T-helper 1 cell treated with Interleukin-12 subunit alpha and Interleukin-12 subunit beta and Interleukin-4 antibody, amounts not matched to agents 30 μg/mL and 1 μg/mL, for 36 hours (primary cell): ENCODE results near the gene PRAC1.
A peak's percentile ranks its signal among the peaks of the same experiment; 100 is the strongest.

Source experiments
- H3K27ac Mint-ChIP-seq: one replicate; pipeline ENCODE4 v1.8.0; 2021; ENCODE audit warnings: mild to moderate bottlenecking, mixed read lengths
- H3K27me3 Mint-ChIP-seq: one replicate; pipeline ENCODE4 v1.8.0; 2021; ENCODE audit warnings: low read depth, mixed read lengths
- H3K36me3 Mint-ChIP-seq: one replicate; pipeline ENCODE4 v1.8.0; 2021; ENCODE audit warnings: low read depth, mixed read lengths
- H3K4me1 Mint-ChIP-seq: one replicate; pipeline ENCODE4 v1.8.0; 2021; ENCODE audit warnings: low read depth, mixed read lengths
- H3K4me3 Mint-ChIP-seq: one replicate; pipeline ENCODE4 v1.8.0; 2021; ENCODE audit warnings: mild to moderate bottlenecking, moderate library complexity, mixed read lengths
- H3K9me3 Mint-ChIP-seq: one replicate; pipeline ENCODE4 v1.8.0; 2021; ENCODE audit warnings: mixed read lengths

Gene PRAC1

DNA sequence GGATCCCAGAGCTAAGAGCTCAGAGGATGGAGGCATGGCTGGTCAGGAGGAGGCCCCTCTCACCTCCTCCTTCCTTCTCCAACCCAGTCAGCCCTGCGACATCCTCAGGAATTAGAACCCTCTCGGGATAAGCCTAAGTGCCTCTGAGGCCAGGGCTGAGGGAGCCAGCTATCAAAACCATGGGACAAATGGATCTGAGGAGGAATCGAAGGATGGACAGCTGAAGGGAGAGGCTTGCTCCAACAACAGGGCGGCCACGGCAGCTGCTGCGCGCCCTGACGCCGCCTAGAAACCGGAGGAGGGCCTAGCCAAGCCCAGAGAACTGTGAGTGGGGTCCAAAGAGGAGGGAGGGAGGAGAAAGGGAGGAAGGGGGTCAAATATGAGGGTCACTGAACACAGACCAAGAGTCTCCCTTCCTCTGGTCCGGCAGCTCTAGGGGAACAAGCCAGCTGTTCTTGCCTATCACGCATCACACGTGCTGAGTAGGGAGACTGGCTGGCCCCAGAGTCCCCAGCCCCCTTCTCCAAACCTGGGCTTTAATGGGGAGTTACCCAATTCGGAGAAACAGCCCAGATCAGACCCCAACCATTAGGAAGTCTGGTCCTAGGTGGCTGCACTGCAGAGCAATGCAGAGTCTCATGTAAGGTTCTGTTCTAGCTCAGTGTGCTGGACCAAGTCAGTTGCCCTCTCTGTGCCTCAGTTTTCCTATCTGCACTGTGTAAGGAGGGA, 12.2 kb upstream of the PRAC1 start:
- Mint-ChIP-seq H3K4me1 (peaks cover 12% of the 10 kb centered on the region), H3K36me3 (peaks cover 2% of the 10 kb centered on the region), H3K27me3 (peaks cover 98% of the 10 kb centered on the region), H3K27ac (no peak overlapping the region), H3K4me3 (no peak overlapping the region), H3K9me3 (no peaks in the 10 kb centered on the region)

DNA sequence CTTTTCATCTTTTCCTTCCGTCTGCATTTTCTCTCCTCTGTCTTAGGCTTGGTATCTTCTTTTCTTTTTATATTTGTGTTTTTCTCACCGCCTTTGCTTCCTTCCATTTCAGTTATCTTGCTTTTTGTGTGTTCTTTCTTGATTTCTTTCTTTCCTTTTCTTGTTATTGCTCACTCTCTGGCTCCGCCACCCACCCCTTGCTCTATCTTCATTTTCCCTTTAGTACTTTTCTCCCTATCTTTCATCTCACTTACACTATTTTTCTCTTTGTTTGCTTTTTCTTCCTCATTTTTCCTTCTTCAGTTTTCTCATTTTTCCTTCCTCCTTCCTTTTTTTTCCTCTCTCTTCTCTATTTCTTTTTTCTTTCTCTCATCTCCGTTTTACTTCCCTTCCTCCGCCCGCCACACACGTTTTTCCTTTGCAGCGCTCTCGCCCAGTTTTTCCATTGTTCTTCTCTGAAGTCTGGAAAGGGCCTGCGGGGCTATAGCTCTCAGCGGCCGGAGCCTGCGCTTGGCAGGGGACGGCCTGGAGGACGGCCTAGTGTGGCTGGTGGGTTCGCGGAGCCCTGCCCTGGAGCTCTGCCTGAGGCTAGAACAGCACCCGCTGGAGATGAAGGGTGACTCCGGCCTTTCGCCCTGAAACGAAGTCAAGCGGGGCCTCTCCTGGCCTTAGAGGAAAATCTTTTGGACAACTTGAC, 11.5 kb upstream of the PRAC1 start:
- Mint-ChIP-seq H3K27me3 (peaks cover 98% of the 10 kb centered on the region), H3K36me3 (peaks cover 2% of the 10 kb centered on the region), H3K4me3 (peak overlapping the region; percentile 16), H3K9me3 (no peaks in the 10 kb centered on the region), H3K27ac (no peak overlapping the region), H3K4me1 (peaks cover 9% of the 10 kb centered on the region)

DNA sequence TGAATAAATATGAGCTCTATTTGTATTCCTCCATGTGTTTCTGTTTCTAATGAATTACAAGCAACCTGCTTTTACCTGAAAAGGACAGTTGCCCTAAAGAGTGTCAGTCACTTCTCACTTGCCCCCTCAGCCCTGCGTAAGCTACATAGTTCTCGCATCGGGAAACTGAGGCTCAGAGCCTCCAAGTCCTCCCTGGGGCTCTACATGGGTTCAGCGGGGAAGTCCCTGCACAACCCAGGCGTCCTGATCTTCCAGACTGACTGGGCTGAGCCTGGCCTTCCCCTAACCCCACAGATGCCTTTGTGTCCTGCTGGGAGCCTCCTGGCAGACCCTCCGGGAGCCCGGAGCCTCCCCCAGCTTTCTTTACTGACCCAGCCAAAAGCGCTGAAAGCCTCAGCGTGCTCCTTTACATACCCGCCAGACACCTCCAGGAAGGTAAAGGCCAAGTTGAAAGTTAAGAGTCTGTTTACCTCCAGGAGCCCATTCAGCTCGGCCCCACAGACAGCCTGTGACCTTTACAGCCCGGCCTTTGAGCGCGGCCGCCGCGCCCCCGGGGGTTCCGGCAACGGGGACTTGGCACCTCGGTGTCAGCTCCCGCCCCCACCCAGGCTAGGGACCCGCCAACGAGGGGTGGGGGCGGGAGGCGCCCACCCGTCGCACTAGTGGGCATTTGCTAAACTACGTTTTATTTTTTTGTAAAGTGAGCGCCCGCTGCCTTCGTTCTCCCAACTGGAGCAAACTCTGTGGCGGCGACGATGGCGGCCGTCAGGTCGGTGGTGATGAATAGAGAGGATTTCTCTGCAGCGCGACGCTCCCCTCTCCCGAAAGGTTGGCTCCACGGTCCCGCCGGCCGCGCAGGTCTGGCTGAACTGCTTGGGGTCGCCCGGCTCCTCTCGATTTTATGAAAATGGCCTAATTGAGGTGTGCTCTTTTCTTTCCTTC, 10.6 kb upstream of the PRAC1 start:
- Mint-ChIP-seq H3K9me3 (no peaks in the 10 kb centered on the region), H3K4me1 (peaks cover 10% of the 10 kb centered on the region), H3K36me3 (peaks cover 2% of the 10 kb centered on the region), H3K4me3 (peak overlapping the region; percentile 16), H3K27me3 (peaks cover 98% of the 10 kb centered on the region), H3K27ac (no peak overlapping the region)

DNA sequence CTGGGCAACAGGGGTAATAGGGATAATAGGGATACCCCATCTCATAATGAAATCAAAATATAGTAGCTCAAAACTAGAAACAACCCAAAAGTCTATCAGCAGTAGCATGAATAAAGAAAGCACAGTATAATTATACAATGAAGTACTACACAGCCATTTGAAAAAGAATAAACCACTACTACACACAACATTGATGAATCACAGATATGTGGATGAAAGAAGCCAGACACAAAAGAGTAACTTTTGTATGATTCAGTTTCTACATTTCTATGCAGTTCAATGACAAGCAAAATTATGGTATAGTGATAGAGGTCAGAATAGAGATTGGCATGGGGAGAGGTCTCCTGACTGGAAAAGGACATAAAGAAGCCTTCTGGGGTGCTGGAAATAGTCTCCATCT, 9.0 kb upstream of the PRAC1 start:
- H3K9me3 Mint-ChIP-seq = no peaks in the 10 kb centered on the region
- peaks cover 98% of the 10 kb centered on the region for H3K27me3 Mint-ChIP-seq
- peaks cover 2% of the 10 kb centered on the region for H3K36me3 Mint-ChIP-seq
- peaks cover 10% of the 10 kb centered on the region for H3K4me1 Mint-ChIP-seq
- no peak overlapping the region for H3K27ac Mint-ChIP-seq
- H3K4me3 Mint-ChIP-seq = no peak overlapping the region

DNA sequence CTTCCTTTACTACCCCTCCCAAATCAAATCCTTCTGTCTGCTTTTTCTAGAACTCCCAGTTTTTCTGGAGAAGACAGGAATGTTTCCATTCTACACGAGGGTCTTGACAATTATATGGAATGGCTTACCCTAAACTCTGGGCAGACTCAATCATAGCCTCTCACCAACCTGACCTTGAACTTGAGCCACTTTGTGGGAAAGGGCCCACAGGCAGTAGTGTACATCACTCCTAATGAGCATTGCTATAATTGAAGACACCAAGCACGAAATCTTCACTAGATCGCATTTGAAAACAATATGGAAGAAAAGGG, 7.9 kb upstream of the PRAC1 start:
- H3K27me3 Mint-ChIP-seq = peaks cover 98% of the 10 kb centered on the region
- H3K36me3 Mint-ChIP-seq = peaks cover 2% of the 10 kb centered on the region
- H3K4me1 Mint-ChIP-seq = peaks cover 11% of the 10 kb centered on the region
- H3K9me3 Mint-ChIP-seq = no peaks in the 10 kb centered on the region
- no peak overlapping the region for H3K27ac Mint-ChIP-seq
- no peak overlapping the region for H3K4me3 Mint-ChIP-seq

DNA sequence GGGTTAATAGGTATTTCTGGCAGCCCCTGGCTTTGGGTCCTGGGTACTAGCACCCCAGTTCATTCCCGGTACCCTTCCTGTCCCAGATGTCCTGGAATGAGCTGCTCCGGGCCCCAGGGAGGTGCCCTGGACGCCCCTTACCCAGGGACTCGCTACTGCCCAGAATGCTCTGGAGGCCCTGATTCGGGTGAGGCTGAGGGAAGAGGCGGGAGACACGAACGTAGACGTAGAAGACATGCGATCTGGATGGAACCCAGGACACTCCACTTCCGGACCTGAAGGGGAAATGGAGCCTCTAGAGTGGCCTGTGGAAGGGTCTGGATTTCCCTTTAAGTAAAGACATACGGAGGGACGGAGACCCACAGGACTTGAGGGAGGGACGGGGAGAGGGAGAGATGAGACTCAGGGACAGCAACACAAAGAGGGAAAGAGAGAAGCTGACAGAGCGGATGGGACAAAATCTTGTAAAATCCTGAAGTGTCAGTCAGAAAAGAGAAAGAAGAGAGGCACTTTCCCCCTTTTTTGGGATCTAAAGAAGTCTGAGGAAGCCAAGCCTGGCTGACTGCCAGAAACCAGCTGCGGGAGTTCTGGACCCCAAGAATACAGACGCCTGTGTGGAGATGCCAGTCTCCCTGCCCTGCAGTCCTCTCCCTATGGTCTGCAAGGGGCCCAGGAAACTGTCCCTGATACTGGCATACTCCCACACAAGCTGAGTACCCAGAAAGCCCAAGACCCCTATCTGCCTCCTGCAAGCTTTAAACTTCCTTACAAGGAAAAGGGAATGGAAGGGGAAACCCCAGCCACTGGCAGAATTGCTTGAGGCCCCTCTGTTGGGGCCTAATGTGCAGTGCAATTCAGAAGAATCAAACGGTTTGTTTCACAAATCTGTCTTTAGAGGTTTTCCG, 7.3 kb upstream of the PRAC1 start:
- Mint-ChIP-seq H3K36me3 (peaks cover 2% of the 10 kb centered on the region), H3K9me3 (no peaks in the 10 kb centered on the region), H3K27me3 (peaks cover 98% of the 10 kb centered on the region), H3K27ac (peak overlapping the region; percentile 37), H3K4me3 (no peak overlapping the region), H3K4me1 (peaks cover 13% of the 10 kb centered on the region)

DNA sequence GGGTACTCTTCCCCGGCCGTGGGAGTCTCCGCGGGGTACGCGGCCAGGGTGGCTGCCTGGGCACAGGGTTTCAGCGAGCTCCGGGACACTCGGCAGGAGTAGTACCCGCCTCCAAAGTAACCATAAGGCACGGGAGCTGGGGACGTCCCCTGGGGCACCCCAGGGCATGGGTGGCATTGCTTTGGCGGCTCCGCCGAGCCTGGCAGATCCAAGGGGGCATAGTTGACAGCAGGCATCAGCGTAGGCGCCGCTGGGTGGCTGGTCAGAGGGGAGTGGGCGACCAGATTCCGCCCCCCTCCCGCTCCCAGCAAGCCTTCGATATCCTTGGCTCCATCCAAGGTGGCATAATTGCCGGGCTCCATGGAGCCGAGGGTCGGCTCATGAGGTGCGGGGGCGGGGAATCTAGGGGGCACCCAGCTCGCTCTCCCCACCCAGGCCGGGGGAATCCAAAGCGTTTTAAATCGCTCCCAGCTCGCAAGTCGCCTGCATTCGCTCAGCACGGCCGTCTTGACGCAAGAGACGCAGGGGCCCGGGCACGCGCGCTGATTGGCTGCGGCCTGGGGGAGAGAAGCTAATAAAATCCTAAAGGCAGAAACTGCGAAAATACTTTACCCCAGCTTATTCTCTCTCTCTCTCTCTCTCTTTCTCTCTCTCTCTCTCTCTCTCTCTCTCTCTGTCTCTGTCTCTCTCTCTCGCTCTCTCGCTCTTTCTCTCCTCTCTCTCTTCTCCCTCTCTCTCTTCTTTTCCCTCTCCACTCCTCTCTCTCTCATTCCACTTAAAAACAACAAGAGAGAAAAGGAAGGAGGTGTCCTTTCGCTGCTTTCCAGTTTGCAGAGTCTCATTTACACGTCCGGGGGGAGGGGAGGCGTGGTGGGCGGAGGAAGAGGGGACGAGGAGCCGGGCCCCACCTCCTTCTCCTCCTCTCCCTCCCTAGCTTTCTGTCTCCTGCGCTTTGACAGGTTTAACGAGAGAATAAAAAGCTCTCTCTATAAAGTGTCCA, 6.2 kb upstream of the PRAC1 start, which contains the start of gene HOXB13:
Gene HOXB13 (minus strand): TSS at position 519 of the 1,000 bp plus-strand sequence. CDS start 157 bp downstream, at position 362.
- H3K4me1 Mint-ChIP-seq = peaks cover 18% of the 10 kb centered on the region
- no peaks in the 10 kb centered on the region for H3K9me3 Mint-ChIP-seq
- H3K27me3 Mint-ChIP-seq = peaks cover 98% of the 10 kb centered on the region
- peak within 1 kb of the TSS; percentile 37 for H3K27ac Mint-ChIP-seq
- peaks cover 3% of the 10 kb centered on the region for H3K36me3 Mint-ChIP-seq
- peak within 1 kb of the TSS; percentile 43 for H3K4me3 Mint-ChIP-seq

DNA sequence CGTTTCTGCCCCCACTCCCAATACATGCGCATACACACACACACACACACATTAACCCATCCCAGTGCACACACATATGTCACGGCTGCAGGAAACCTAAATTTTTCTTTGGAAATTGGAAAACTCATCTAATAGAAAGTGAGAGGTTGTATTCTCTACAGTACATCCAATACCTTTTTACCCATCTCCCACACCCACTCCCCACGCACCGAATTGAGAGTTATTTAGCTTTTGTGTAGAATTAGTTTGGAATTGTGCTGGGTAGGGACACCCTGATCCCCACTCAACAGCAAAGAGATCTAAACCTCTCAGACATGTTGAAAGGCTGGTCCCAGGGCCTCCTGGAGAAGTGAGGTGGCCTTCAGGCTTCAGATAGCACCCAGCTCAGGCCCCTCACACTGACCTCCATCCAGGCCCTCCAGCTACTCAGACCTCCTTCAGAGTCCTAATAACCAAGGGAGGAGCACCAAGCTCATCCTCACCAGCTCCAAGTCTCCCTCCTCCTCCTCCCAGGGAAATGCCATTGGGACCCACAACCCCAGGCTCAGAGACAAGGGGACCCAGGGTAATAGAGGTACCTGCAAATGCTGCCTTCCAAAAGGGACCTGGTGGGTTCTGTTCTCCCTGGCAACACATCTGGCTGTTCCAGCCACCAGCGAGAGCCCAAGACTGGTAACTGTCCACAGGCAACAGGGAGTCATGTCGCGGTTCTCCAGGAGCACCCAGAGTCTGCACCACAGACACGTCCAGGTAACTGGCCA, 5.3 kb upstream of the PRAC1 start:
- Mint-ChIP-seq H3K4me3 (no peak overlapping the region), H3K27me3 (peaks cover 100% of the 10 kb centered on the region), H3K9me3 (no peaks in the 10 kb centered on the region), H3K4me1 (peaks cover 16% of the 10 kb centered on the region), H3K36me3 (peaks cover 2% of the 10 kb centered on the region), H3K27ac (no peak overlapping the region)

DNA sequence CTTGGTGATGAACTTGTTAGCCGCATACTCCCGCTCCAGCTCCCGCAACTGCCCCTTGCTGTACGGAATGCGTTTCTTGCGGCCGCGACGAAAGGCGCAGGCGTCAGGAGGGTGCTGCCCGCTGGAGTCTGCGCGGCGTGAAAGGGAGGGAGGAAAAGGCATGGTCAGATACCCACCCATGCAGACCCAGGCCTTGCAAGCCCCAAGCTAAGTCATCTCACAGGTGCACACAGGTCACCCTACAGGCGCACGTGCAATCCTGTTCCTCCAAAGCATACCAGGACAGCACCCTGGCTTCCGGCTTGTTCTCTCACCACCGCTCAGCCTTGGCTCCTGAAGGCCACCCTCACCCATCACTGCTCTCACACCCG, 4.6 kb upstream of the PRAC1 start:
- Mint-ChIP-seq H3K4me3 (no peak overlapping the region), H3K27ac (no peak overlapping the region), H3K4me1 (peaks cover 18% of the 10 kb centered on the region), H3K9me3 (no peaks in the 10 kb centered on the region), H3K27me3 (peaks cover 100% of the 10 kb centered on the region), H3K36me3 (peaks cover 2% of the 10 kb centered on the region)

DNA sequence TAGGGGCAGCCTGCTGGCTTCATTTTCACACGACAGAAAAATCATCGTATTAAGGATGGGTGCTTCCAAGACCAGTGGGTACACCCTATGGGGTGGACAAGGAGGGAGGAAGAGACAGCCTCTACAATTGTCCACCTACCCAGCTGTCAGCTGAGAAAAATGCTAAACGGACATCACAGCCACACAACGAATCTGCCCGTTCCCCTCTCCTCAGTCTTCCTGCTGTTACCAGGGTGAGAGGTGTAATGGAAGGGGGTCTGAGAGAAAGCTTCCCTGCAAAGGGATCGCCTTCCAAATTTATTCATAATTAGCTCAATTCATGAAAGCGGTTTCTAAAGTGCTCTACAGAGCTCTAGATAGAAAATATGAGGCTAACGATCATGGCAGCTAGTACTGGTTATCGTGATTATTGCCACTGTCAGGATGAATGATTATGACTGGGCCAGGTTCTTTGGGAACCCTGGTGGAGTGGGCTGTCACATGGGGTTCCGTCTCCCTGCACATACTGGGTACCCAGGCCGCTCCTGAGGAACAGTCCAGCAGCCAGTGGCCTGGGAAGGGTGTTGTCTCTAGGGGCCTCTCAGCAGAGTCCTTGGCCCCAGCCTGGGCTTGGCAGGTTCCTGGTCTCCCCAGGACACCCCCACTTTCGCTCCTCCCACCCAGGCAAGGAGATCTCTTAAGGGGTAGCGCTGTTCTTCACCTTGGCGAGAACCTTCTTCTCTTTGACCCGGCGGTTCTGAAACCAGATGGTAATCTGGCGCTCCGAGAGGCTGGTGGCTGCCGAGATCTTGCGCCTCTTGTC, 4.0 kb upstream of the PRAC1 start:
- Mint-ChIP-seq H3K4me1 (peaks cover 18% of the 10 kb centered on the region), H3K36me3 (peaks cover 2% of the 10 kb centered on the region), H3K9me3 (no peaks in the 10 kb centered on the region), H3K4me3 (no peak overlapping the region), H3K27ac (no peak overlapping the region), H3K27me3 (peaks cover 100% of the 10 kb centered on the region)

DNA sequence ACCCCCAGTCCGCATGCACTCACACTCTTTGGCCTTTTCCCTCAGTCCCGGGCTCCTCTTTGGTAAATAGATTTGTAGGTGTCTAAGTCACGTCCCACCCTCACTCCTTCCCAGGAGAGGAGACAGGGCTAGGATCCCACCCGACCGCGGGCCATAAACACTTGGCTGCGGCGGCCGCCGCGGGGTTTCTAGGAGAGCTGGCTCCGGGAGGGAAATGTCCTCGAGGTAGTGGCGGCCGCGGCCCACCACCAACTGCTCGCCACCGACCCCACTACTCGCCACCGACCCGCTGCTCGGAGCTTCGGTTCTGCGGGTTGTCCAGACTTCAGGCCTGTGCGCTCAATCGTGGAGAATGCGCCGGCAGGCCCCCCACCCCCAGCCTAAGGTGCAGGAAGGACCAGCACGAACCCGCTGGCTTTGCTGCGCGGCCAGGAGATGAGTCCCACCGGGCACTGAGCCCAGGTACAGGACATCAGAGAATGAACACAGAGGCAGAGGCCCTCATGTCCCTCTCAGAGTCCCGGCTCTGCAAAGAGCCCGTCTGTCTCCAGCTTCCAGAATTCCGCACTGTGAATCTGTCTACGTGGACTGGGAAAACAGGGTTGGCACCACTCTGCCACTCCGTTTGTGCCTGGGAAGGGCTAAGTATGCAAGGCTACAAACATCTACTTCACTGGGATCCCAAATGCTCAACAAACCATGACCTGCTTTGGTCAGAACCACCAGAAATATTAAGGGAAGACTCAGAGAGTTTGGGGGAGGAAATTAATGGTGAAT, 3.2 kb upstream of the PRAC1 start:
- Mint-ChIP-seq H3K9me3 (no peaks in the 10 kb centered on the region), H3K27me3 (peaks cover 100% of the 10 kb centered on the region), H3K36me3 (peaks cover 4% of the 10 kb centered on the region), H3K4me3 (no peak overlapping the region), H3K4me1 (peaks cover 18% of the 10 kb centered on the region), H3K27ac (no peak overlapping the region)
